ENCODE results near the gene NUDT3.

GRCh38 chr6:34393191-34393965 lies 909 bp upstream of the NUDT3 start:
- TF ChIP-seq CTCF (IDR thresholded peaks at IDR 0.05; ENCODE audit: low read depth, low read length), result no peak
- TF ChIP-seq EZH2phosphoT487 (IDR thresholded peaks at IDR 0.05; ENCODE audit: low read depth), result no peak

Measured in OCI-LY3 (cell line).